HEK293 (cell line): ENCODE results near the gene RYR2.

ENCODE experiments used
- EGR2 ChIP-seq: fragments of 450-650 bp; formaldehyde crosslinking; IDR thresholded peaks from 2 replicates; pipeline ENCODE4 v1.5.1; 2016; ENCODE audit warnings: low read depth, missing biosample characterization, missing genetic modification characterization
- SCRT1 ChIP-seq: fragments of 450-650 bp; formaldehyde crosslinking; IDR thresholded peaks from 2 replicates; pipeline ENCODE4 v1.5.1; 2016; ENCODE audit warnings: missing biosample characterization, missing genetic modification characterization, borderline replicate concordance
- SCRT2 ChIP-seq: fragments of 450-650 bp; formaldehyde crosslinking; IDR thresholded peaks from 2 replicates; pipeline ENCODE4 v1.5.1; 2016; ENCODE audit warnings: missing biosample characterization, missing genetic modification characterization
- ZNF133 ChIP-seq: fragments of 450-650 bp; formaldehyde crosslinking; IDR thresholded peaks from 2 replicates; pipeline ENCODE4 v1.5.1; 2016; ENCODE audit warnings: missing biosample characterization, missing genetic modification characterization
- ZNF214 ChIP-seq: fragments of 450-650 bp; formaldehyde crosslinking; IDR thresholded peaks from 2 replicates; pipeline ENCODE4 v1.5.1; 2017; ENCODE audit warnings: missing biosample characterization, mild to moderate bottlenecking, missing genetic modification characterization, borderline replicate concordance
- ZNF354C ChIP-seq: fragments of 450-650 bp; formaldehyde crosslinking; IDR thresholded peaks from 2 replicates; pipeline ENCODE4 v1.5.1; 2016; ENCODE audit warnings: missing biosample characterization, missing genetic modification characterization, low read depth, borderline replicate concordance
- ZNF549 ChIP-seq: fragments of 450-650 bp; IDR thresholded peaks from 2 replicates; pipeline ENCODE4 v1.5.1; 2018; ENCODE audit warnings: missing biosample characterization, missing genetic modification characterization, mild to moderate bottlenecking, inconsistent platforms, moderate library complexity
- ZNF610 ChIP-seq: fragments of 450-650 bp; formaldehyde crosslinking; IDR thresholded peaks from 2 replicates; pipeline ENCODE4 v1.5.1; 2016; ENCODE audit warnings: missing biosample characterization, missing genetic modification characterization, borderline replicate concordance
- ZNF645 ChIP-seq: fragments of 450-650 bp; formaldehyde crosslinking; IDR thresholded peaks from 2 replicates; pipeline ENCODE4; 2016; ENCODE audit warnings: missing biosample characterization, missing genetic modification characterization
- ZNF664 ChIP-seq: fragments of 450-650 bp; formaldehyde crosslinking; IDR thresholded peaks from 2 replicates; pipeline ENCODE4 v1.5.1; 2016; ENCODE audit warnings: missing biosample characterization, missing genetic modification characterization
- ZNF670 ChIP-seq: fragments of 450-650 bp; formaldehyde crosslinking; IDR thresholded peaks from 2 replicates; pipeline ENCODE4 v1.5.1; 2016; ENCODE audit warnings: missing biosample characterization, missing genetic modification characterization, low read depth
- ZNF704 ChIP-seq: fragments of 450-650 bp; formaldehyde crosslinking; IDR thresholded peaks from 2 replicates; pipeline ENCODE4 v1.5.1; 2016; ENCODE audit warnings: missing biosample characterization, missing genetic modification characterization
- ZNF76 ChIP-seq: fragments of 450-650 bp; formaldehyde crosslinking; IDR thresholded peaks from 2 replicates; pipeline ENCODE4; 2016; ENCODE audit warnings: low read depth, missing biosample characterization, missing genetic modification characterization, borderline replicate concordance
- ZNF776 ChIP-seq: fragments of 450-650 bp; formaldehyde crosslinking; IDR thresholded peaks from 2 replicates; pipeline ENCODE4 v1.5.0; 2017; ENCODE audit warnings: missing biosample characterization, missing genetic modification characterization, borderline replicate concordance
- ZNF843 ChIP-seq: fragments of 450-650 bp; formaldehyde crosslinking; IDR thresholded peaks from 2 replicates; pipeline ENCODE4 v1.5.1; 2016; ENCODE audit warnings: missing biosample characterization, missing genetic modification characterization
- ZSCAN4 ChIP-seq: fragments of 450-650 bp; formaldehyde crosslinking; IDR thresholded peaks from 2 replicates; pipeline ENCODE4 v1.5.1; 2017; ENCODE audit warnings: missing biosample characterization, missing genetic modification characterization
- TF ChIP-seq, protein P1 (sequence below): fragments of 450-650 bp; formaldehyde crosslinking; conservative IDR thresholded peaks from 2 replicates; pipeline ENCODE4 v1.5.1; 2016; ENCODE audit warnings: low read depth, missing biosample characterization, missing genetic modification characterization
- TF ChIP-seq, protein P2 (sequence below): fragments of 450-650 bp; formaldehyde crosslinking; IDR thresholded peaks from 2 replicates; pipeline ENCODE4 v1.5.1; 2016; ENCODE audit warnings: missing biosample characterization, missing genetic modification characterization
- TF ChIP-seq, protein P3 (sequence below): IDR thresholded peaks from 2 replicates; pipeline ENCODE4 v1.6.1; 2011; ENCODE audit warnings: mild to moderate bottlenecking, low read depth, low read length, borderline replicate concordance
- TF ChIP-seq, protein P4 (sequence below): fragments of 450-650 bp; formaldehyde crosslinking; IDR thresholded peaks from 2 replicates; pipeline ENCODE4 v1.5.1; 2016; ENCODE audit warnings: missing biosample characterization, missing genetic modification characterization
- TF ChIP-seq, protein P5 (sequence below): fragments of 450-650 bp; formaldehyde crosslinking; IDR thresholded peaks from 2 replicates; pipeline ENCODE4 v1.5.1; 2016; ENCODE audit warnings: missing biosample characterization, missing genetic modification characterization

RYR2 gene

GRCh38 chr1:237041795-237042525 lies at the start of gene RYR2 (continued):
- TF ChIP-seq, protein P1, sequence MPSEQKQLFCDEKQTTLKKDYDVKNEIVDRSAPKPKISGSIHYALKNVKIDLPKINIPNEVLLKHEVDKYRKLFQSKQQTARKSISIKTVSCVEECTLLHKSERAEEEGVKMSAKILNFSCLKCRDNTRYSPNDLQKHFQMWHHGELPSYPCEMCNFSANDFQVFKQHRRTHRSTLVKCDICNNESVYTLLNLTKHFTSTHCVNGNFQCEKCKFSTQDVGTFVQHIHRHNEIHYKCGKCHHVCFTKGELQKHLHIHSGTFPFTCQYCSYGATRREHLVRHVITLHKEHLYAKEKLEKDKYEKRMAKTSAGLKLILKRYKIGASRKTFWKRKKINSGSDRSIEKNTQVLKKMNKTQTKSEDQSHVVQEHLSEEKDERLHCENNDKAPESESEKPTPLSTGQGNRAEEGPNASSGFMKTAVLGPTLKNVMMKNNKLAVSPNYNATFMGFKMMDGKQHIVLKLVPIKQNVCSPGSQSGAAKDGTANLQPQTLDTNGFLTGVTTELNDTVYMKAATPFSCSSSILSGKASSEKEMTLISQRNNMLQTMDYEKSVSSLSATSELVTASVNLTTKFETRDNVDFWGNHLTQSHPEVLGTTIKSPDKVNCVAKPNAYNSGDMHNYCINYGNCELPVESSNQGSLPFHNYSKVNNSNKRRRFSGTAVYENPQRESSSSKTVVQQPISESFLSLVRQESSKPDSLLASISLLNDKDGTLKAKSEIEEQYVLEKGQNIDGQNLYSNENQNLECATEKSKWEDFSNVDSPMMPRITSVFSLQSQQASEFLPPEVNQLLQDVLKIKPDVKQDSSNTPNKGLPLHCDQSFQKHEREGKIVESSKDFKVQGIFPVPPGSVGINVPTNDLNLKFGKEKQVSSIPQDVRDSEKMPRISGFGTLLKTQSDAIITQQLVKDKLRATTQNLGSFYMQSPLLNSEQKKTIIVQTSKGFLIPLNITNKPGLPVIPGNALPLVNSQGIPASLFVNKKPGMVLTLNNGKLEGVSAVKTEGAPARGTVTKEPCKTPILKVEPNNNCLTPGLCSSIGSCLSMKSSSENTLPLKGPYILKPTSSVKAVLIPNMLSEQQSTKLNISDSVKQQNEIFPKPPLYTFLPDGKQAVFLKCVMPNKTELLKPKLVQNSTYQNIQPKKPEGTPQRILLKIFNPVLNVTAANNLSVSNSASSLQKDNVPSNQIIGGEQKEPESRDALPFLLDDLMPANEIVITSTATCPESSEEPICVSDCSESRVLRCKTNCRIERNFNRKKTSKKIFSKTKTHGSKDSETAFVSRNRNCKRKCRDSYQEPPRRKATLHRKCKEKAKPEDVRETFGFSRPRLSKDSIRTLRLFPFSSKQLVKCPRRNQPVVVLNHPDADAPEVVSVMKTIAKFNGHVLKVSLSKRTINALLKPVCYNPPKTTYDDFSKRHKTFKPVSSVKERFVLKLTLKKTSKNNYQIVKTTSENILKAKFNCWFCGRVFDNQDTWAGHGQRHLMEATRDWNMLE = peak; percentile 36; the same call in 1 of the 2 replicates
- TF ChIP-seq SCRT1 (tag by site-specific recombination) (no peak), ZNF776 (tag by site-specific recombination) (no peak), ZNF549 (tag by site-specific recombination) (0 out of 2 replicates have a peak, but pooled peaks have one; percentile 18), ZSCAN4 (peak; percentile 36; the same call in 1 of the 2 replicates), SCRT2 (tag by site-specific recombination) (0 out of 2 replicates have a peak, but pooled peaks have one; percentile 16), EGR2 (tag by site-specific recombination) (no peak), ZNF704 (tag by site-specific recombination) (no peak), ZNF133 (tag by site-specific recombination) (no peak), ZNF670 (tag by site-specific recombination) (no peak), ZNF664 (no peak), ZNF843 (tag by site-specific recombination) (peak; percentile 58; the same call in 1 of the 2 replicates), ZNF76 (tag by site-specific recombination) (no peak), ZNF214 (peak; percentile 27; the same call in 1 of the 2 replicates), ZNF354C (no peak), ZNF645 (tag by site-specific recombination) (no peak), ZNF610 (tag by site-specific recombination) (peak; percentile 88)
- TF ChIP-seq, protein P2, sequence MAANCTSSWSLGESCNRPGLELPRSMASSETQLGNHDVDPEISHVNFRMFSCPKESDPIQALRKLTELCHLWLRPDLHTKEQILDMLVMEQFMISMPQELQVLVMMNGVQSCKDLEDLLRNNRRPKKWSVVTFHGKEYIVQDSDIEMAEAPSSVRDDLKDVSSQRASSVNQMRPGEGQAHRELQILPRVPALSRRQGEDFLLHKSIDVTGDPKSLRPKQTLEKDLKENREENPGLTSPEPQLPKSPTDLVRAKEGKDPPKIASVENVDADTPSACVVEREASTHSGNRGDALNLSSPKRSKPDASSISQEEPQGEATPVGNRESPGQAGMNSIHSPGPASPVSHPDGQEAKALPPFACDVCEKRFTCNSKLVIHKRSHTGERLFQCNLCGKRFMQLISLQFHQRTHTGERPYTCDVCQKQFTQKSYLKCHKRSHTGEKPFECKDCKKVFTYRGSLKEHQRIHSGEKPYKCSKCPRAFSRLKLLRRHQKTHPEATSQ = no peak
- TF ChIP-seq, protein P3, sequence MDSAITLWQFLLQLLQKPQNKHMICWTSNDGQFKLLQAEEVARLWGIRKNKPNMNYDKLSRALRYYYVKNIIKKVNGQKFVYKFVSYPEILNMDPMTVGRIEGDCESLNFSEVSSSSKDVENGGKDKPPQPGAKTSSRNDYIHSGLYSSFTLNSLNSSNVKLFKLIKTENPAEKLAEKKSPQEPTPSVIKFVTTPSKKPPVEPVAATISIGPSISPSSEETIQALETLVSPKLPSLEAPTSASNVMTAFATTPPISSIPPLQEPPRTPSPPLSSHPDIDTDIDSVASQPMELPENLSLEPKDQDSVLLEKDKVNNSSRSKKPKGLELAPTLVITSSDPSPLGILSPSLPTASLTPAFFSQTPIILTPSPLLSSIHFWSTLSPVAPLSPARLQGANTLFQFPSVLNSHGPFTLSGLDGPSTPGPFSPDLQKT = no peak
- TF ChIP-seq, protein P4, sequence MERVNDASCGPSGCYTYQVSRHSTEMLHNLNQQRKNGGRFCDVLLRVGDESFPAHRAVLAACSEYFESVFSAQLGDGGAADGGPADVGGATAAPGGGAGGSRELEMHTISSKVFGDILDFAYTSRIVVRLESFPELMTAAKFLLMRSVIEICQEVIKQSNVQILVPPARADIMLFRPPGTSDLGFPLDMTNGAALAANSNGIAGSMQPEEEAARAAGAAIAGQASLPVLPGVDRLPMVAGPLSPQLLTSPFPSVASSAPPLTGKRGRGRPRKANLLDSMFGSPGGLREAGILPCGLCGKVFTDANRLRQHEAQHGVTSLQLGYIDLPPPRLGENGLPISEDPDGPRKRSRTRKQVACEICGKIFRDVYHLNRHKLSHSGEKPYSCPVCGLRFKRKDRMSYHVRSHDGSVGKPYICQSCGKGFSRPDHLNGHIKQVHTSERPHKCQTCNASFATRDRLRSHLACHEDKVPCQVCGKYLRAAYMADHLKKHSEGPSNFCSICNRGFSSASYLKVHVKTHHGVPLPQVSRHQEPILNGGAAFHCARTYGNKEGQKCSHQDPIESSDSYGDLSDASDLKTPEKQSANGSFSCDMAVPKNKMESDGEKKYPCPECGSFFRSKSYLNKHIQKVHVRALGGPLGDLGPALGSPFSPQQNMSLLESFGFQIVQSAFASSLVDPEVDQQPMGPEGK (tag by site-specific recombination) = peak; percentile 75
- TF ChIP-seq, protein P5, sequence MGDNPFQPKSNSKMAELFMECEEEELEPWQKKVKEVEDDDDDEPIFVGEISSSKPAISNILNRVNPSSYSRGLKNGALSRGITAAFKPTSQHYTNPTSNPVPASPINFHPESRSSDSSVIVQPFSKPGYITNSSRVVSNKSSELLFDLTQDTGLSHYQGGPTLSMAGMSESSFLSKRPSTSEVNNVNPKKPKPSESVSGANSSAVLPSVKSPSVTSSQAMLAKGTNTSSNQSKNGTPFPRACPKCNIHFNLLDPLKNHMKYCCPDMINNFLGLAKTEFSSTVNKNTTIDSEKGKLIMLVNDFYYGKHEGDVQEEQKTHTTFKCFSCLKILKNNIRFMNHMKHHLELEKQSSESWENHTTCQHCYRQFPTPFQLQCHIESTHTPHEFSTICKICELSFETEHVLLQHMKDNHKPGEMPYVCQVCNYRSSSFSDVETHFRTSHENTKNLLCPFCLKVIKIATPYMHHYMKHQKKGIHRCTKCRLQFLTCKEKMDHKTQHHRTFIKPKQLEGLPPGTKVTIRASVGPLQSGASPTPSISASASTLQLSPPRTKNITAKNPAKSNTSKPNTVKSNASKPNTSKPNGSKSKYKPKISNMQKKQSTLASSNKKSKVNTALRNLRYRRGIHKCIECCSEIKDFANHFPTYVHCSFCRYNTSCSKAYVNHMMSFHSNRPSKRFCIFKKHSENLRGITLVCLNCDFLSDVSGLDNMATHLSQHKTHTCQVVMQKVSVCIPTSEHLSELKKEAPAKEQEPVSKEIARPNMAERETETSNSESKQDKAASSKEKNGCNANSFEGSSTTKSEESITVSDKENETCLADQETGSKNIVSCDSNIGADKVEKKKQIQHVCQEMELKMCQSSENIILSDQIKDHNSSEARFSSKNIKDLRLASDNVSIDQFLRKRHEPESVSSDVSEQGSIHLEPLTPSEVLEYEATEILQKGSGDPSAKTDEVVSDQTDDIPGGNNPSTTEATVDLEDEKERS (tag by site-specific recombination) = no peak
